GM18519 (cell line): ENCODE results near the gene CFAP77.

ENCODE experiments used
- ATAC-seq: cut with Tn5 transposase; IDR thresholded peaks from one replicate; pipeline ENCODE4 v1.9.1; 2021; ENCODE audit warnings: mild to moderate bottlenecking, moderate library complexity; ENCODE audit not compliant: unreplicated experiment, low FRiP score

The CFAP77 gene

DNA sequence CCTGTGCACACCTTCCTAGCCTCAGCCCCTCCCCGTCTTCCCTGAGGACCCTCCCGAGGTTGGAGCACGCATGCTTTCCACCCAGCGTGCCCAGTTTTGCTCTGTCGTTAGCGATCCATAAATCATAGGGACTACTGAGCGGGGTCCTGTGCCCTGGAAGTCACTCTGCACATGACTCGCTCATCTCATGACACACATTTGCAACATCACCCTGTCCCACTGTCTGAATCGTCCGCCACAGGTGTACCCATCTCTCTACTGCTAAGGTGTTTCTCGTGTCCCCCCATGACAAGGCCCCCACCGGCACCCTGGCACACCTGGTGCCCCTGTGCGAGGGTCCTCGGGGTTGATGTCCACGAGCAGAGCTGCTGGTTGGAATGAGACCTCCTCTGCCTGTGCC, 103.4 kb downstream of the CFAP77 start:
- ATAC-seq: no peak

DNA sequence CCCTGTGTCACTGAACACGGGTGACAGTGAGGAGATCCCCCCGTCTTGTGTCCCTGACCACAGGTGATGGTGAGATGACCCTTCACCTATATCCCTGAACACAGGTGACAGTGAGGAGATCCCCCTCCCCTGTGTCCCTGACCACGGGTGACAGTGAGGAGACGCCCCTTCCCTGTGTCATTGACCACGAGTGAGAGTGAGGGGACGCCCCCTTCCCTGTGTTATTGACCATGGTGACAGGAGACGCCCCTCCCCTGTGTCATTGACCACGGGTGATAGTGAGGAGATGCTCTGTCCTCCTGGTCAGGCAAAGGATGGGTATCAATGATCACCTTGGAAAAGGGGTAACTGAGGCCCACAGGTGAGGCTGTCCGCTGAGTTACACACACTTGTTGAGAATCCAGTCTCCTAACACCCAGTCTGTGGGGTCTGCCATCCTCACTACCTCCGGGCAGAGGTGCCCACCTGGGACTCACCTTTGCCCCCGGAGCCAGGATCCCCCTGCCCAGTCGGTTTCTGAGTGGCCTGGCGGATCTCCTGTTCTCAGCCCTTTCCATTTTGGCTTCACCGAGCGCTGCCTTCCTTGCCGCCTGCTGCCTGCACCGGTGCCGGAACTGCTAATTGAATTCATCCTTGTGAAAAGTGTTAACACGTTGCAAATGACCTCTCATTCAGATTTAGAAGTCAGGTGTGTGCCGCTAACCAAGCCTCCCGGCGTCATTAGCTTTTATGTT, 104.2 kb downstream of the CFAP77 start:
- no peak for ATAC-seq

- ATAC-seq: no peak
Observed at GRCh38 chr9:132514821-132515220, 104.8 kb downstream of the CFAP77 start.

- no peak for ATAC-seq
Observed at GRCh38 chr9:132516301-132516700, 106.3 kb downstream of the CFAP77 start.

GRCh38 chr9:132516911-132517310, 106.9 kb downstream of the CFAP77 start:
- no peak for ATAC-seq

- ATAC-seq: no peak
Observed at GRCh38 chr9:132517815-132518550, 108.0 kb downstream of the CFAP77 start.

DNA sequence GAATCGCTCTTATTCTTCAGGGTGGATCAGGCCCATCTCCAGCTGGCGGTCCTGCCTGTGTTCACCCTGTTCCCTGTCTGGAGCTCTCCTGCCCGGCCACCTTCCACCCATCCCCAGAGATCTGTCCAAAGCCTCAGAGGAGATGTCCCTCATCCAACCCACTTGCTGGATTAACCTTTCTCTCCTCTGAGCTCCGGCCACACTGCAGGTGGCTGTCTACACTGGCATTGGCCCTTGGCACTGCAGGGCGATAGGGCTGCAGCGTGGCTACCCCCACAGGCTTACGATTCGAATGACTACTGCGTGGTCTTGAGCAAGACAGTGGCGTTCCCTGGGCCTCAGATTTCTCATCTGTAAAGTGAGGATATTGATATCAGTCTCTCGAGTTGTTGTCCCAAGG, 108.6 kb downstream of the CFAP77 start:
- ATAC-seq: no peak

GRCh38 chr9:132519033-132519432, 109.0 kb downstream of the CFAP77 start:
- no peak for ATAC-seq

DNA sequence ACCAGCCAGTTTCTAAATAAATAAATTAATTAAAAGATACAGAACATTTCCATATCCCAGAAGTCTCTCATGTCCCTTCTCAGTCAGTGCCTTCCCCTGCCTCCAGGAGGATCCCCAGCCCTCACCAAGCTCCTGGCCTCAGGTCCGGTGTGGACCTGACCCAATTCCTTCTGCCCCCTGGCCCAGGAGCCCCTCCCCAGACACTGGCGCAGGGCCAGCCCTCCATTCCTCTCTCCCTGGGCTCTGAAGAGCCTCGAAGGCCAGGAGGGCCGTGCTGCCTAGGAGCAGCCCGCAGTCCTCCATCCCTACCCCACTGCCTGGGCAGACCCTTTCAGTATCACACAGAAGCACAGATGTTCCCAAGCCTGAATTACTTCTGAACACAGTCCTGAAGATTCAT, 110.6 kb downstream of the CFAP77 start:
- no peak for ATAC-seq

DNA sequence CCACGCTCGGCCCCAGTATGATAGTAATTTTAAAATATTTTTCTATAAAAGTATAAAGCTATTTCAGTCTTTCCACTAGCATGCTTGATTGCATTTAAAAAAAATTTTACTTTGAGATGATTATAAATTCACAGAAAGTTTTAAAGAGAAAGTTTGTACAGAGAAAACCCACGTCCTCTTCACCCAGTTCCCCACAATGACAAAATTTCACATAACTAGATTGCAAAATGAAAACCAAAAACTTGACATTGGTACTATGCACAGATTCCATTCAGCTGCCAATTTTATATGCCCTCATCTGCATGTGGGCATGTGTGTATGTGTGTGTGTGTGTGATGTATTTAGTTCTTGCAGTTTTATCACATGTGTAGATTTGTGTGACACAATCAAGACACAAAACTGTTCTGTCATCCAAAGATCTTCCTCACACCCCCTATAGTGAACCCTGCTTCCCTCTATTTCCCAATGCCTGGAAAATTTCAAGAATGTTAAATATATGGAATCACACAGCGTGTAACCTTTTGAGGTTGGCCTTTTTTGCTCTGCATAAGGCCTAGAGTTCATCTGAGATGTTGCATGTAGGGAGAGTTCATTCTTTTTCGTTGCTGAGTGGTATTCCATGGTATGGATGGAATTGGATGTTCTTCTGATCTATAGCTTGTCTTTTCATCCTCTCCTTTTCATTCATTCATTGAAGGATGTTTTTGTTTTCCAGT, 115.5 kb downstream of the CFAP77 start:
- ATAC-seq: no peak

- no peak for ATAC-seq
Observed at GRCh38 chr9:132531195-132531594, 121.2 kb downstream of the CFAP77 start.

DNA sequence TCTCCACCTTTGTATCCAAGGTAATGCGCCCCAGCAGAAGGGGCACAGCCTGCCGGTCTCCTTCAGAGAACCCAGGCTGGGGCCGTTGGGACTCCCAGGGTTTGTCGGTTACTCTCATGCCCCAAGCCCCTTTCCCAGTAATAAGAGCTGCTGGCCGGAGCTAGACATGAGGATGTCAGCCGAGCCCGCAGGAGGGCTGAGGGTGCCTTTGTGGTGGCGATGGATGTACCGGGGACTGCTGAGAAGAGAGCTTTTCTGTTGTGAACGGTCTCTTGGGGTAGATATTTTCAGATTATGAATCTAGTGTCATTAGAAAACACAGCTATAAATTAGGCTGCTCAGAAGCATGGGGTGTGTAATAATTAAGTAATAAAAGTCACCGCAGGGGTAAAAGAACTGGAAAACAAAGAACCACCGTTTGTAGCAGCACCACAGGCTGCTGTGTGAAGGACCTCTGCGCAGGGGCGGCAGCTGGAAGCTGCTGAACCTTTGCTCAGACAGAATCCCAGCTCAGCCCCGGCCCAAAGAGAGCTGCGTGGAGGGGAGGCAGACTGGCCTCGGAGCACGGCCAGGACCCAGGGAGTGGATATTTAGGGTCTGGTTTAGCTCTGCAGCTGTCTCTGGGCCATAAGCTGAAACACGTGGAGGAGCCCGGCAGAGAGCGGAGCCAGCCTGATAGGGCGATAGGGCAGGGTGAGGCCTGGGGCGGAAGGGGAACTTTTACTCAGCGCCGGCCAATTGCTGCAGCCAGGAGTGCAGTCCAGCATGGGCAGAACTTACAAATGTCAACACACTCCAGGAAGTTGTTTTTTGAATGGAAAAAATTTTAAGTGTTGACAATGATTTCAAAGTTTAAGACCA, 121.9 kb downstream of the CFAP77 start:
- ATAC-seq: no peak

DNA sequence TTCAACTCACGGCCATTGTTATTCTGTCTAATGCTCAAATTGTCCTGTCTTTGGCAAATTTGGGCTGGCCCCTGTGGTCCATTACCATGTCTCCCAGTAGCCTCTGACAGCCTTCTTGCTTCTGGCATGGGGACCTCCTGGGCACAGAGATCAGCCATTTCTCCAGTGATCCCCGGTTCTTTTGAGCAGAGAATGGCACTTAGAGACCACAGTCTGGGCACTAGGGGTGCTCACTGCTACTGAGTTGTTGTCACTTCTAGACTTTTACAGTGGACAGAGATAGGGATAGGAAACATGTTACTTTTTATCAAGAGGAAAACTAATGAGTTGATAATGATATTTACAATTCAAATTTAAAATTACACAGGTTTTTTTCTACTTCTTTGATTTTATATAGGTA, 124.8 kb downstream of the CFAP77 start:
- ATAC-seq: no peak

- no peak for ATAC-seq
Observed at GRCh38 chr9:132536124-132536523, 126.1 kb downstream of the CFAP77 start.

DNA sequence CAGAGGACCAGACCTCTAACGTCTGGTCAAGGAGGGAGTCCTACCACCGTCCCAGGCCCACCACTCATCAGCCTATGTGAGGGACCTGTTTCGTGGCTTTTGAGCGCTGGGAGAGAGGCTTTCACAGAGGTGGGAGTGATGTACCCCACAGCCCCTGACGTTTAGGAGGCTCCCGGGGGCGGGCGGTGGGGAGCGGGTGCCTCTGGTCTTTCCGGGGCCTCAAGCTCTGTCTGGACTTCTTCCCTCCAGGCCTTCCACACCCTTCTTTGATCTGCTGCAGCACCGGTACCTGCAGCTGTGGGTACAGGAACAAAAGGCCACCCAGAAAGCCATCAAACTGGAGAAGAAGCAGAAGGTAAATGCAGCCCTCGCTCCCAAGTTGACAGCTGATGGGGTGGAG, 127.3 kb downstream of the CFAP77 start:
- no peak for ATAC-seq

GRCh38 chr9:132538071-132538470, 128.1 kb downstream of the CFAP77 start:
- ATAC-seq: no peak

GRCh38 chr9:132539096-132539495, 129.1 kb downstream of the CFAP77 start:
- ATAC-seq: no peak

DNA sequence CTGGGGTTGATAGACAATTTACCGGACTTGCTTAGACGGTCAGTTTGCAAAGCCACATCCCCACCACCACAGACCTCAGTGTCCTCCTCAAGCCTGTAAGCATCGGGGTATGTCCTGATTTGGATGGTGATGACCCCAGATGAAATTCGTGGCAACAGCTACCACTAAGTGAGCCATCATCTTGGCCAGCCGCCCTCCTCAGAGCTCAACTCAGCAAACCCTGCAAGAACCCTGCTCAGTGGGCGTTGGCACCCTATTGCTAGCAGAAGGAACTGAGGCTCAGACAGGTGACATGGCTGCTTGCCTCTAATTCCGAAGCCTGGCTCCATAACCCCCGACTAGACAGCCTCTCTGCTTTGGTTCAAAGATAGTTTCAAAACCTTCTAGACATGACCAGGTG, 131.0 kb downstream of the CFAP77 start:
- ATAC-seq: no peak

DNA sequence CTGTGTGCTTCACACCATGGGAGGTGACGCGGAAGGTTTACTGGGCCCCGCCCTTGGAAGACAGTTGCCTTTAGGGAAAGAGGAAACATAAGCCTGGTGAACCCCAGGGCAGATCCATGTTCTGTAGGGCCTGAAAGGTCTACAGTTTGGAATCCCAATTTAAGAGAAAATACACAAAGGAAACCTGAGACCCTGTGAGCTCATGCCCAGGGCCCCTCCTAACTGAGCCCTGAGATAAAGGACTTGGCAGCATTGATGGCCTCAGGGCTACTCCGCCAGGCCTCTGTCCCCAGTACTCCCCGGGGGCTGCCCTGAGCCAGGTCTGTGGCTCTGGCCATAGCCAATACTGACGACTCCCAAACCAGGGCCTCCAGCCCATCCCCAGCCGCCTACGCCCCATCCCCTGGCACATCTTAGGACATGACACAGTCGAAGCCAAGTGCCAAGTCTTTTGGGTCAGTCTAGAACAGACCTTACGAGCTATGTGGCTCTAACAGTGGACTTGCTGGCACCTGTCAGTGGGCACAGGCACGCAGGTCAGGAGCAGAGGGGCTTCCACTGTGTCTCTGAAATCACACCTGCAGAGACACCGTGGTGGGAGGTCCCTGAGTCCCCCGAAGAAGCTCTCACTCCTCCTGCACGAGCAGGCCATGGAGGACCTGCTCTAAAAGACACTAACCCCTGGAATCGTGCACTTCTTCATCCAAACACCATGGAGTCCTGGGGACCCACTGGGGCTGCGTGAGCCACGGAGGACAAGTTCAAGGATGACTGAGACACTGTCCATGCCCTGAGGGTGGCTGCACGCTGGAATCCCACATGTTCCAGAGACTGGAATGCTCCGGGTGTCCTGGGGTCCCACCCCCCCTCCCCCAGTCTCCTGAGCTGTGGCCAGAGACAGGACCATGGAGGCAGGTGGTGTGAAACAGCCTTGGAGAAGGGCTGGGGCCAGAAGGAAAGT, 132.1 kb downstream of the CFAP77 start:
- no peak for ATAC-seq
